Superior temporal gyrus (tissue), 1 donor: Measurements from ENCODE around the gene ARIH1.

Source experiments
- DNase-seq: peaks from one replicate; pipeline ENCODE4 v3.0.0-alpha.2; 2016; ENCODE audit errors: extremely low spot score

Gene ARIH1

GRCh38 chr15:72487070-72487797 lies 13.1 kb downstream of the ARIH1 start:
- DNase-seq, result no peak

- DNase-seq, result no peak
Observed at GRCh38 chr15:72488558-72488957, 14.4 kb downstream of the ARIH1 start.

GRCh38 chr15:72489943-72490554 lies 15.9 kb downstream of the ARIH1 start:
- DNase-seq, result no peak

GRCh38 chr15:72491768-72492167 lies 17.6 kb downstream of the ARIH1 start:
- DNase-seq, result no peak

GRCh38 chr15:72492733-72493132 lies 18.6 kb downstream of the ARIH1 start:
- no peak for DNase-seq

GRCh38 chr15:72493220-72493619 lies 19.1 kb downstream of the ARIH1 start:
- DNase-seq, result no peak

GRCh38 chr15:72495007-72495406 lies 20.9 kb downstream of the ARIH1 start:
- no peak for DNase-seq

GRCh38 chr15:72496783-72497182 lies 22.7 kb downstream of the ARIH1 start:
- DNase-seq, result no peak

GRCh38 chr15:72497402-72497801 lies 23.3 kb downstream of the ARIH1 start:
- no peak for DNase-seq

- DNase-seq, result no peak
Observed at GRCh38 chr15:72502220-72502809, 28.2 kb downstream of the ARIH1 start.

GRCh38 chr15:72503147-72503546 lies 29.0 kb downstream of the ARIH1 start:
- no peak for DNase-seq

- no peak for DNase-seq
Observed at GRCh38 chr15:72507402-72508092, 33.4 kb downstream of the ARIH1 start.

- no peak for DNase-seq
Observed at GRCh38 chr15:72509484-72509883, 35.4 kb downstream of the ARIH1 start.

- DNase-seq, result no peak
Observed at GRCh38 chr15:72511536-72511935, 37.4 kb downstream of the ARIH1 start.

- DNase-seq, result no peak
Observed at GRCh38 chr15:72515591-72516389, 41.7 kb downstream of the ARIH1 start.

- no peak for DNase-seq
Observed at GRCh38 chr15:72516777-72517176, 42.6 kb downstream of the ARIH1 start.

- DNase-seq, result no peak
Observed at GRCh38 chr15:72521682-72522081, 47.6 kb downstream of the ARIH1 start.

GRCh38 chr15:72532991-72533601 lies 59.0 kb downstream of the ARIH1 start:
- no peak for DNase-seq

GRCh38 chr15:72534523-72534922 lies 60.4 kb downstream of the ARIH1 start:
- no peak for DNase-seq

GRCh38 chr15:72535911-72536310 lies 61.8 kb downstream of the ARIH1 start:
- no peak for DNase-seq

GRCh38 chr15:72536506-72536905 lies 62.4 kb downstream of the ARIH1 start:
- no peak for DNase-seq
